SJSA1 (cell line): ENCODE measurements around the gene PTPRN. TPM values are rescaled to one million over a fixed set of nuclear protein-coding genes. Genes with fewer than 3 reads are reported as not detected.

ENCODE experiments used
- DNase-seq, 2 experiments: peaks; one replicate each; pipeline ENCODE4 v3.0.0-alpha.2; 2015 to 2020; ENCODE audit warnings: low spot score in 2 of 2, low read depth in 1 of 2
- H3K27ac ChIP-seq: fragments of 250-450 bp; sonication (Bioruptor Pico); 2 replicates; pipeline ENCODE4 v1.5.1; 2020; ENCODE audit warnings: mild to moderate bottlenecking, moderate library complexity
- H3K27me3 ChIP-seq: fragments of 250-450 bp; sonication (Bioruptor Pico); replicated peaks from 2 replicates; pipeline ENCODE4 v1.5.1; 2020; ENCODE audit warnings: mild to moderate bottlenecking, moderate library complexity
- H3K36me3 ChIP-seq: fragments of 250-450 bp; sonication (Bioruptor Pico); 2 replicates; pipeline ENCODE4 v1.5.1; 2020; ENCODE audit warnings: mild to moderate bottlenecking
- H3K4me1 ChIP-seq: fragments of 250-450 bp; sonication (Bioruptor Pico); replicated peaks from 2 replicates; pipeline ENCODE4 v1.6.1; 2021; ENCODE audit warnings: mild to moderate bottlenecking
- H3K4me3 ChIP-seq: fragments of 250-450 bp; sonication (Bioruptor Pico); 2 replicates; pipeline ENCODE4 v1.5.1; 2020; ENCODE audit warnings: mild to moderate bottlenecking
- H3K9me3 ChIP-seq: fragments of 250-450 bp; sonication (Bioruptor Pico); replicated peaks from 2 replicates; pipeline ENCODE4 v1.5.1; 2020; ENCODE audit warnings: mild to moderate bottlenecking
- total RNA-seq: library from RNA; depleted of rRNA; stranded (reverse); fragments of >200 nt; shearing (Covaris generic); gene quantifications from 2 replicates; pipeline ENCODE4 v1.2.3, GENCODE V29; 2014

Gene PTPRN
- total RNA-seq, 1 experiment from 2014 or later = 4.2 TPM

GRCh38 chr2:219297766-219298456 lies 11.3 kb downstream of the PTPRN start:
- DNase-seq = no peak
- H3K4me1 ChIP-seq = peaks cover 9% of the 10 kb centered on the region
- no peaks in the 10 kb centered on the region for H3K9me3 ChIP-seq
- H3K4me3 ChIP-seq = no peak overlapping the region
- peaks cover 18% of the 10 kb centered on the region; the same call in 1 of the 2 replicates for H3K27me3 ChIP-seq
- H3K36me3 ChIP-seq = no peaks in the 10 kb centered on the region
- no peak overlapping the region for H3K27ac ChIP-seq

DNA sequence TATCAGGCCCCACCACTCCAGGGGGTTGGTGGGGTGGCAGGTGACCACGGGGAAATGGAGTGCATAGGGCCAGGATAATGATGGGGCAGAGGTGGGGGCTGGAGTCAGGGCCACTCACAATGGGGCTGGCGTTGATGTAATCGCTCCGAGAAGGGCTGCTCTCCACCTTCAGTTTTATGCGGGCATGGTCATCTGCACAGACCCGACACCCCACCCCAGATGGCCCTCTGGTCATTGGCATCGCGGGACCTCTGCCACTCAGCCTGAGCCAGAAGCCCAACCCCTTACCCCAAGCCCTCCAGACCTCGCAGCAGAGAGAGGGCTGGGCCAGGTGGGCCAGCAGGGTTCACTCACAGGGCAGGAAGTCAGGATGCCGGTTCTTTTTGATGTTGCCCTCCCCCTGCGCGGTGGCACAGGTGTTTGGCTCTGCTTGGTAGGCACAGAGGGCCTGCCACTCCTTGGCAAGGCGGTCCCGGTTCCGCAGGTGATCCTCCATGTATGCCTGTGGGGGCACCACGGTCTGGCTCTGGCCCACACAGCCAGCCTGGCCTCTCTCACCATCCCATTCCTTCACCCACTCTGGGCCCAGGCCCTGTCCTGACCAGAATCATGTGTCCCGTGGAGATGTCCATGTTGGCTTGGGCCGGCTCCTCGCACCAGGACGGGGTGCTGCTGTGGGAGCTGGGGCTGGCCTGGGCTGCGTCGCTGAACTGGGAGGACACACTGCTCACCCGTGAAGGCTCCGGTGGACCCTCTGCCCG lies 12.4 kb downstream of the PTPRN start:
- no peaks in the 10 kb centered on the region for H3K36me3 ChIP-seq

GRCh38 chr2:219296142-219296541 lies 13.1 kb downstream of the PTPRN start:
- no peak overlapping the region for H3K27ac ChIP-seq
- H3K4me1 ChIP-seq = peaks cover 13% of the 10 kb centered on the region
- H3K9me3 ChIP-seq = no peaks in the 10 kb centered on the region
- H3K27me3 ChIP-seq = peaks cover 18% of the 10 kb centered on the region; the same call in 1 of the 2 replicates
- H3K36me3 ChIP-seq = no peaks in the 10 kb centered on the region
- no peak overlapping the region for H3K4me3 ChIP-seq
- no peak for DNase-seq

More for the DNA sequence above, 12.4 kb downstream of the PTPRN start:
- DNase-seq = no peak
- Histone ChIP-seq H3K4me3 (no peak overlapping the region), H3K27me3 (peaks cover 18% of the 10 kb centered on the region; the same call in 1 of the 2 replicates), H3K4me1 (peaks cover 12% of the 10 kb centered on the region), H3K27ac (no peak overlapping the region), H3K9me3 (no peaks in the 10 kb centered on the region)

DNA sequence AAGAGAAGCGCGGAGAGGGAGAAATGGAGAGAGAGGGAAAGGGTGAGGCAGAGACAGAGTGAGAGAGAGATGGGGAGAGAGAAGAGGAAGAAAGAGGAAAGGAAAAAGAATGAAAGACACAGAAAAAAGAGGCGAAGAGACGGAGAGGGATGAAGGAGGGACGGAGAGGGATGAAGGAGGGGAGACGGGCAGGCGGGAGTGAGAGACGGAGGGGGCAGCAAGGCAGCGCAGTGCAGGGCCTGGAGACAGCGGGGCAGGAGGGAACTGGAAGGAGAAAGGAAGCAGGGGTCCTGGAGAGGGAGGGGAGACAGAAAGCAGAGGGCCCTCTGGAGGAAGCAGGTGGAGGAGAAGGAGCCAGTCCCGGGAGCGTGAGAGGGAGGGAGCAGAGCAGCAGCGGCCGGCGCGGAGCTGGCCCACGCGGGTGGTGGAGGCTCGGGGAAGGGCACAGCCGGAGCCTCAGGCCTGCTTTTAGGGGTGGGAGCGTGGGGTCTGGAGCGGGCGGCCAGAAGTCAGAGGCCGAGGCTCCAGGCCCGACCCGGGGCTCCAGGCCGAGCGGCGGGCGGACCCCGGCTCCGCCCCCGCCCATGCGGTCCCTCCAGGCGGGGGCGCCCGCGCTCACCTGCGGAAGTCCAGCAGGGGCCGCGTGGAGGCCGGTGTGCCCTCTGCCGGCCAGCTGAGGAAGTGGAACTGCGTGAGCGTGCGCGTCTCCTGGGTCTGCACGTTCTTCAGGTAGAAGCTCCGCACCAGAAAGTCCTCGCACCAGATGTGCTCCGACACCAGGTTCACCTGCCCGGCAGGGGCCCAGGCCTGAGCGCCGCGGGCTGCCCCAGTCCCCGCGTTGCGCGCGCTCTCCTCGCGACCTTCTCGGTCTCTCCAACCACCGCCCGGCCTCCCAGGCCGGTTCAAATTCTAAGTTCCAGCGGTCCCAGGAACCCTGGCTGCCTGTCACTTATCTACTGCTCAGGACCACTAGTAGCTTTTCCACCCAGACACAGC lies 14.5 kb downstream of the PTPRN start:
- H3K36me3 ChIP-seq = no peaks in the 10 kb centered on the region
- no peak overlapping the region for H3K27ac ChIP-seq
- DNase-seq = peak; percentile 78 to 79

DNA sequence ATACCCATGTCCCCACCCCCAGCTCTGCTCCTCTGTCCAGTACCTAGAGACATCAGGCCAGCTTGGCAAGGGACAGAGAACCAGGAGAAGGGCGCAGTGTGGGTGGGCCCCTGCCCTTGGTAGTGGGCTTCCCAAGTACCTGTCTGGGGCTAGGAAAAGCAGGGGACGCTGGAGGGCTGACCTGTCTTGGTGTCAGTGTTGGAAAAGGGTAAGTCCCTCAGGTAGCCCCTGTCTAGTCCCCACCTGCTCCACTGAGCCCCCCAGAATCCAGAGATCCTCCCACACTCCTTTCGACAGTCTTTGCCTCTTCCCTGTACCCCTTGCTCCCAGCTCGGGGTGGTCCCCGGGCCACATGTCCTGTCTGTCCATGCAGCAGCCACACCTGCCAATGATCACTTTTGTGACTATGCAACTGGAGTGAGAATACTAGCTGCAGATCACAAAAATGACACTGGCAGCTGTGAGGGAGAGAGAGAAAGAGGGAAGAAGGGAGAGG lies 15.4 kb downstream of the PTPRN start:
- Histone ChIP-seq H3K4me3 (no peak overlapping the region), H3K27me3 (peaks cover under 1% of the 10 kb centered on the region; the same call in 1 of the 2 replicates), H3K4me1 (peaks cover 21% of the 10 kb centered on the region), H3K36me3 (no peaks in the 10 kb centered on the region), H3K9me3 (no peaks in the 10 kb centered on the region), H3K27ac (no peak overlapping the region)
- no peak for DNase-seq

More for the DNA sequence above, 14.5 kb downstream of the PTPRN start:
- Histone ChIP-seq H3K27me3 (peaks cover 7% of the 10 kb centered on the region; the same call in 1 of the 2 replicates), H3K9me3 (no peaks in the 10 kb centered on the region), H3K4me1 (peaks cover 15% of the 10 kb centered on the region), H3K4me3 (peak overlapping the region; percentile 30)

- Histone ChIP-seq H3K27me3 (no peaks in the 10 kb centered on the region; the same call in 1 of the 2 replicates), H3K9me3 (no peaks in the 10 kb centered on the region), H3K4me3 (no peak overlapping the region), H3K27ac (no peak overlapping the region), H3K36me3 (no peaks in the 10 kb centered on the region), H3K4me1 (peaks cover 21% of the 10 kb centered on the region)
- no peak for DNase-seq
These were observed 16.6 kb downstream of the PTPRN start for GRCh38 chr2:219292616-219293015.

DNA sequence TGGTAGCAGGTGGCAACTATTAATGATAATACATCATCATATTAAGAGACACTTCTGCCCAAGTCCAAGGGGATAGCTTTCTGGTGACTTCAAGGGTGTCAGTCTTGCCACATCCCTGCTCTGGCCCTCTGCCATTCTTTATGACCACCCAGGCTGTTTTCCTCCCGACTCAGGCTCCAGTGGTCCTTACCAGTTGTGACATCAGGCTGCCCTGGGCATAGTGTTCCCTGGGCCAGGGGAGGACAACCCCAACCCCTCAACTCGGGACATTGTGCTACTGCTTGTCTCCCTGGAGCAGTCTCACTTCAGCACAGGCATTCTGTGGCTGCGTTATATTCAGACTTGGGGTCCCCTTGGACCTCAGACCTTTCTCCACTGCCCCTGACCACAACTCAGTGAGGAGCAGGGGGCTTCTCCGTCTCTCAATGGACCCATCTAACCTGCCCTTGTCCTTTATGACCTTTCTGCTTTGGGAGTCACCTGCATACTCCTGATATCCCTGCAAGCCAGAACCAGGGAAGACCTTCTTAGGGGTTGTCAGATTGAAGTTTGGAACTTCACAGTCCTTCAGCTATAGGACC lies 17.2 kb downstream of the PTPRN start:
- H3K27me3 ChIP-seq = no peaks in the 10 kb centered on the region; the same call in 1 of the 2 replicates
- no peak for DNase-seq
- H3K27ac ChIP-seq = no peak overlapping the region
- peaks cover 21% of the 10 kb centered on the region for H3K4me1 ChIP-seq
- H3K9me3 ChIP-seq = no peaks in the 10 kb centered on the region
- no peak overlapping the region for H3K4me3 ChIP-seq
- no peaks in the 10 kb centered on the region for H3K36me3 ChIP-seq

- Histone ChIP-seq H3K27me3 (no peaks in the 10 kb centered on the region; the same call in 1 of the 2 replicates), H3K27ac (no peak overlapping the region)
- no peak for DNase-seq
These were observed 17.8 kb downstream of the PTPRN start for GRCh38 chr2:219291394-219291793.

GRCh38 chr2:219290381-219291171 lies 18.6 kb downstream of the PTPRN start:
- H3K27me3 ChIP-seq = no peaks in the 10 kb centered on the region
- H3K4me3 ChIP-seq = no peak overlapping the region
- H3K4me1 ChIP-seq = peaks cover 21% of the 10 kb centered on the region
- no peaks in the 10 kb centered on the region for H3K9me3 ChIP-seq
- peak in 1 of 2 experiments; percentile 32 for DNase-seq
- peaks cover 6% of the 10 kb centered on the region; the same call in 1 of the 2 replicates for H3K36me3 ChIP-seq
- H3K27ac ChIP-seq = no peak overlapping the region

More at GRCh38 chr2:219291394-219291793, 17.8 kb downstream of the PTPRN start:
- H3K4me1 ChIP-seq = peaks cover 21% of the 10 kb centered on the region
- H3K4me3 ChIP-seq = no peak overlapping the region
- no peaks in the 10 kb centered on the region for H3K9me3 ChIP-seq
- 0 out of 2 replicates have a peak, but pooled peaks cover 2% of the 10 kb centered on the region for H3K36me3 ChIP-seq

DNA sequence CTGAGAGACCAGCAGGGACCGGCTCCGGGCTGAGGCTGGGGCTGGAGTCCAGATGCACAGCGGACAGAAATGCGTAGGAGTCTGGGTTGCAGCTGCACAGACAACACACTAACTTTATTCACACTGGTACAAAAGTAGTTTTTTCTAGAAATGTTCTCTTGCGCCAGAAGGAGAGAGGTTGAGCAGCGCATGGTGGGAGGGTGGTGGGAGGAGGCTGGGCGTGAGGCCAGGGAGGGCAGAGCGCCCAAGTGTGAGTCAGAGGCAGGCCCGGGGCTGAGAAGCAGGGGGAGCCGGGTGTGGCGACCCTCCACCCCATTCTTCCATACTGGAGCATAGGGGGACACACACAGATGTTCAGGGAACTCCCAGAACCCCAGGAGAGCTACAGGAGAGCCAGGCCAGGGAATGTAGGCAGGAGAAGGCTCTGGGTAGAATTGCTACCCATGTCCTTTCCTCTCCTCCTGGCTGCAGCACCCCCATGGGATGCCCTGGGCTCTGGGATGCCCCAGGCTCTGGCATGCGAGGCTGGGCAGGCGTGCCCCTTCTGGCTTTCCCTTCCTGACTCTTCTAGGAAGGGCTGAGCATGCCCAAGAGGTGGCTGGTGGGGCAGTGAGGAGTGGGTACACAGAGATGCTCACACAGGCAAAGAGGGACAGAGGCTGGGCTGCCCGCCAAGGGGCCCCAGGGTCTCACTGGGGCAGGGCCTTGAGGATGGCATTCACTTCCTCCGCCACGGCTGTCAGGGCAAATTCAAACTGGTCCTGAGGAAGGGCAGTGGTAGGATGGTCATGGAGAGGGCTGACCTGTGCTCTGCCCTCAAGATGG lies 19.5 kb downstream of the PTPRN start:
- no peaks in the 10 kb centered on the region for H3K27me3 ChIP-seq
- H3K27ac ChIP-seq = no peak overlapping the region
- H3K4me3 ChIP-seq = no peak overlapping the region
- peaks cover 14% of the 10 kb centered on the region for H3K36me3 ChIP-seq
- peaks cover 16% of the 10 kb centered on the region for H3K4me1 ChIP-seq
- no peaks in the 10 kb centered on the region for H3K9me3 ChIP-seq
- peak; percentile 32 to 55 for DNase-seq

- no peaks in the 10 kb centered on the region for H3K27me3 ChIP-seq
- H3K9me3 ChIP-seq = no peaks in the 10 kb centered on the region
- peaks cover 20% of the 10 kb centered on the region for H3K36me3 ChIP-seq
- H3K27ac ChIP-seq = no peak overlapping the region
- no peak for DNase-seq
- no peak overlapping the region for H3K4me3 ChIP-seq
- H3K4me1 ChIP-seq = peaks cover 12% of the 10 kb centered on the region
These were observed 20.0 kb downstream of the PTPRN start for GRCh38 chr2:219289195-219289536.
